ENCODE data around the gene CLEC2A. TPM values are rescaled to one million over a fixed set of nuclear protein-coding genes. Genes with fewer than 3 reads are reported as not detected.
"Not testable (repeated sequence)": the region's sequence is repeated elsewhere in the genome, so short reads cannot be mapped to it uniquely, and the experiment has no call there.

The CLEC2A gene, protein sequence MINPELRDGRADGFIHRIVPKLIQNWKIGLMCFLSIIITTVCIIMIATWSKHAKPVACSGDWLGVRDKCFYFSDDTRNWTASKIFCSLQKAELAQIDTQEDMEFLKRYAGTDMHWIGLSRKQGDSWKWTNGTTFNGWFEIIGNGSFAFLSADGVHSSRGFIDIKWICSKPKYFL
- total RNA-seq (not detected), polyA plus RNA-seq (ENCODE audit: insufficient read depth, low read depth, low replicate concordance) (not detected)
- long read RNA-seq, donor 1: 0 reads
- long read RNA-seq, donor 2: 0 reads
- long read RNA-seq, donor 3: 0 reads
- long read RNA-seq, donor 4: 0 reads
- long read RNA-seq, donor 5: 0 reads
- long read RNA-seq, donor 6: 0 reads
- long read RNA-seq, donor 7: 0 reads
- long read RNA-seq, donor 8: 0 reads
- long read RNA-seq, donor 9: 0 reads
- long read RNA-seq, donor 10: 0 reads

- DNase-seq: no peak
- no peak for TF ChIP-seq CTCF (IDR thresholded peaks at IDR 0.05; ENCODE audit: borderline replicate concordance, extremely low read depth, insufficient read depth)
- Histone ChIP-seq H3K4me3 (ENCODE audit: low read length in 3 of 3) (no peak within 1 kb of the TSS), H3K9ac (ENCODE audit: low read length in 3 of 3) (no peak within 1 kb of the TSS), H3K27ac (ENCODE audit: low read depth in 2 of 2, low read length in 2 of 2) (no peak within 1 kb of the TSS), H3K27me3 (ENCODE audit: control insufficient read depth, insufficient read depth, low read length) (no peaks in the 10 kb centered on the region), H3K36me3 (ENCODE audit: control insufficient read depth in 2 of 3, insufficient read depth in 3 of 3, low read length in 3 of 3) (no peaks in the 10 kb centered on the region), H3K9me3 (ENCODE audit: control insufficient read depth in 2 of 3, insufficient read depth in 1 of 3, low read length in 3 of 3) (no peaks in the 10 kb centered on the region), H3K4me1 (ENCODE audit: control insufficient read depth in 2 of 3, insufficient read depth in 2 of 3, low read depth in 1 of 3, low read length in 3 of 3) (no peaks in the 10 kb centered on the region)
- intact Hi-C loops (cut with DNase I): no loop called here
- FAIRE-seq: no peak
These were observed at the start of gene CLEC2A for GRCh38 chr12:9932270-9932669. CLEC2A (minus strand) TSS chr12:9932370; CDS start chr12:9932329, 41 bp downstream.

- TF ChIP-seq CTCF (IDR thresholded peaks at IDR 0.05; ENCODE audit: borderline replicate concordance, extremely low read depth, insufficient read depth): no peak
- intact Hi-C loops (cut with DNase I): no loop called here
- no peak for DNase-seq
- no peak overlapping the region for H3K27ac ChIP-seq (ENCODE audit: low read depth in 2 of 2, low read length in 2 of 2)
- no peak overlapping the region for H3K4me3 ChIP-seq (ENCODE audit: low read length in 3 of 3)
- no peaks in the 10 kb centered on the region for H3K27me3 ChIP-seq (ENCODE audit: control insufficient read depth, insufficient read depth, low read length)
- no peaks in the 10 kb centered on the region for H3K4me1 ChIP-seq (ENCODE audit: control insufficient read depth in 2 of 3, insufficient read depth in 2 of 3, low read depth in 1 of 3, low read length in 3 of 3)
- no peak for FAIRE-seq
- no peaks in the 10 kb centered on the region for H3K36me3 ChIP-seq (ENCODE audit: control insufficient read depth in 2 of 3, insufficient read depth in 3 of 3, low read length in 3 of 3)
- no peak overlapping the region for H3K9ac ChIP-seq (ENCODE audit: low read length in 3 of 3)
- H3K9me3 ChIP-seq (ENCODE audit: control insufficient read depth in 2 of 3, insufficient read depth in 1 of 3, low read length in 3 of 3): peaks cover 0 to 3% (median 0%) of the 10 kb centered on the region in 3 donors
These were observed 48.0 kb upstream of the CLEC2A start for GRCh38 chr12:9980126-9980525.

GRCh38 chr12:9977916-9978315 is 45.7 kb upstream of the CLEC2A start:
- Histone ChIP-seq H3K4me3 (ENCODE audit: low read length in 3 of 3) (no peak overlapping the region), H3K27me3 (ENCODE audit: control insufficient read depth, insufficient read depth, low read length) (no peaks in the 10 kb centered on the region), H3K9me3 (ENCODE audit: control insufficient read depth in 2 of 3, insufficient read depth in 1 of 3, low read length in 3 of 3) (peaks cover 0 to 3% (median 0%) of the 10 kb centered on the region in 3 donors), H3K9ac (ENCODE audit: low read length in 3 of 3) (no peak overlapping the region), H3K27ac (ENCODE audit: low read depth in 2 of 2, low read length in 2 of 2) (no peak overlapping the region), H3K4me1 (ENCODE audit: control insufficient read depth in 2 of 3, insufficient read depth in 2 of 3, low read depth in 1 of 3, low read length in 3 of 3) (no peaks in the 10 kb centered on the region), H3K36me3 (ENCODE audit: control insufficient read depth in 2 of 3, insufficient read depth in 3 of 3, low read length in 3 of 3) (no peaks in the 10 kb centered on the region)
- intact Hi-C loops (cut with DNase I): no loop called here
- FAIRE-seq (peak; percentile 85), DNase-seq (no peak)
- no peak for TF ChIP-seq CTCF (IDR thresholded peaks at IDR 0.05; ENCODE audit: borderline replicate concordance, extremely low read depth, insufficient read depth)

GRCh38 chr12:9976626-9977025 is 44.5 kb upstream of the CLEC2A start:
- not testable (repeated sequence) for FAIRE-seq

More at GRCh38 chr12:9976626-9977025, 44.5 kb upstream of the CLEC2A start:
- H3K9me3 ChIP-seq (ENCODE audit: control insufficient read depth in 2 of 3, insufficient read depth in 1 of 3, low read length in 3 of 3); intact Hi-C loops (cut with DNase I); H3K27me3 ChIP-seq (ENCODE audit: control insufficient read depth, insufficient read depth, low read length); H3K4me3 ChIP-seq (ENCODE audit: low read length in 3 of 3); DNase-seq; H3K4me1 ChIP-seq (ENCODE audit: control insufficient read depth in 2 of 3, insufficient read depth in 2 of 3, low read depth in 1 of 3, low read length in 3 of 3); H3K27ac ChIP-seq (ENCODE audit: low read depth in 2 of 2, low read length in 2 of 2); H3K9ac ChIP-seq (ENCODE audit: low read length in 3 of 3); H3K36me3 ChIP-seq (ENCODE audit: control insufficient read depth in 2 of 3, insufficient read depth in 3 of 3, low read length in 3 of 3): not testable (repeated sequence)

Data from kidney (tissue), 22 donors.